Pancreas (tissue), 10 donors: ENCODE data around the gene ALS2. TPM values are rescaled to one million over a fixed set of nuclear protein-coding genes. Genes with fewer than 3 reads are reported as not detected.

Experiments used
- ATAC-seq, 4 donors: fragments of 200-7000 bp; cut with Tn5 transposase; one replicate each; pipeline versions ENCODE4 v1.8.0 to v1.9.1; 2020; ENCODE audit warnings: mild to moderate bottlenecking in 4 of 4, moderate library complexity in 4 of 4
- DNase-seq, 6 donors: peaks; one replicate each; pipeline ENCODE4 v3.0.0-alpha.2; 2020
- FAIRE-seq: peaks from 2 replicates; lab custom pipeline; 2012; peaks lifted over from hg19 to GRCh38; lab: Jason Lieb, UNC
- H3K27ac ChIP-seq, 4 donors: fragments of 200-600 bp; sonication (generic); 1 replicate in 3 of 4; 2 replicates in 1 of 4; pipeline versions ENCODE4 v1.5.0 to v1.8.0; 2020
- H3K27me3 ChIP-seq, 4 donors: fragments of 200-600 bp; one replicate each; pipeline ENCODE4 v1.8.0; 2021
- H3K36me3 ChIP-seq, 3 donors: fragments of 200-600 bp; sonication (generic) in 1 of 3; one replicate each; pipeline versions ENCODE4 v1.5.0 to v1.8.0; 2020 to 2021
- H3K4me1 ChIP-seq, 3 donors: fragments of 200-600 bp; one replicate each; pipeline ENCODE4 v1.8.0; 2021
- H3K4me3 ChIP-seq, 4 donors: fragments of 200-600 bp; sonication (generic) in 2 of 4; one replicate each; pipeline versions ENCODE4 v1.5.0 to v1.8.0; 2020 to 2021
- H3K9me3 ChIP-seq, 4 donors: fragments of 200-600 bp; one replicate each; pipeline ENCODE4 v1.8.0; 2021
- CTCF ChIP-seq, 4 donors: fragments of 200-600 bp; sonication (generic) in 3 of 4; IDR thresholded peaks; one replicate each; pipeline versions ENCODE4 v1.5.0 to v1.8.0; 2021; ENCODE audit warnings: antibody characterized with exemption in 4 of 4
- WGBS, 2 donors: extraction: QIAGEN DNeasy Blood & Tissue Kit; methylation state at CpG; one replicate each; pipeline ENCODE4 v1.1.7; 2013; 5-methylcytosine and 5-hydroxymethylcytosine counted together
- intact Hi-C, 3 donors: fragments of 100-400 bp; cut with DNase I; formaldehyde crosslinking; loops; one replicate each; pipeline versions ENCODE4 v1.11.1 to v1.14.2; 2022
- polyA plus RNA-seq, 2 donors: library from polyadenylated mRNA; stranded (reverse); fragments of 200-250 nt; gene quantifications; one replicate each; pipeline ENCODE4 v1.2.3, GENCODE V29; 2013
- total RNA-seq, 6 donors: library from RNA; stranded (reverse); fragmentation: NEBNext Ultra II Directional in 4 of 6; extraction: Animal tissue kit (Norgen Biotek cat#: 25700) in 4 of 6; gene quantifications; one replicate each; pipeline versions ENCODE4 v1.2.1 to v1.2.4, GENCODE V29; 2021 to 2023
- donor health status: healthy with polysubstance abuse.
- donor health status: DM: no; HTN: no; CAD: no; lungs with moderate emphysema.
- donor health status: DM: no; HTN: no; CAD: no.
- donor health status: control.
- donor health status: control.
- donor health status: Bipolar disorder and iron deficiency.
- donor health status: DM: yes; HTN: yes; CAD: no.
- donor health status: DM: no; HTN: no; CAD: no.
- donor health status: DM: no; HTN: no; CAD: no.
- donor health status: DM: yes; HTN: yes; CAD: no.

The ALS2 gene
- total and polyA plus RNA-seq, 8 donors, result 4.8 to 12.9 (median 6.9) TPM

- Histone ChIP-seq H3K4me3 (no peak overlapping the region), H3K4me1 (no peaks in the 10 kb centered on the region), H3K9me3 (no peaks in the 10 kb centered on the region), H3K27me3 (no peaks in the 10 kb centered on the region), H3K36me3 (peaks cover 0 to 5% (median 0%) of the 10 kb centered on the region in 3 donors), H3K27ac (no peak overlapping the region)
- DNase-seq (no peak), FAIRE-seq (no peak), ATAC-seq (no peak)
- TF ChIP-seq CTCF (IDR thresholded peaks at IDR 0.05), result no peak
- 51 to 52% methylated on average over 6 of the region's 6 CpGs for WGBS, 2 donors
- intact Hi-C loops, result no loop called here
Measured at GRCh38 chr2:201696151-201696659, 84.5 kb downstream of the ALS2 start.

GRCh38 chr2:201685156-201685555 is 95.6 kb downstream of the ALS2 start:
- Histone ChIP-seq H3K27me3 (no peaks in the 10 kb centered on the region), H3K4me1 (no peaks in the 10 kb centered on the region), H3K36me3 (no peaks in the 10 kb centered on the region), H3K9me3 (no peaks in the 10 kb centered on the region), H3K4me3 (no peak overlapping the region), H3K27ac (no peak overlapping the region)
- intact Hi-C loops, result no loop called here
- TF ChIP-seq CTCF (IDR thresholded peaks at IDR 0.05), result no peak
- ATAC-seq (no peak), DNase-seq (no peak), FAIRE-seq (no peak)
- 84 to 91% methylated on average over 3 of the region's 3 CpGs for WGBS, 2 donors

- H3K4me1 ChIP-seq, result no peaks in the 10 kb centered on the region
- peak in 2 of 6 donors; percentile 14 to 55 for DNase-seq
- H3K27me3 ChIP-seq, result no peaks in the 10 kb centered on the region
- no peak for FAIRE-seq
- no peak overlapping the region for H3K4me3 ChIP-seq
- no peaks in the 10 kb centered on the region for H3K36me3 ChIP-seq
- intact Hi-C loops, result no loop called here
- TF ChIP-seq CTCF (IDR thresholded peaks at IDR 0.05), result no peak
- WGBS, 2 donors, result 38 to 47% methylated on average over 9 of the region's 9 CpGs
- H3K9me3 ChIP-seq, result no peaks in the 10 kb centered on the region
- H3K27ac ChIP-seq, result no peak overlapping the region
- ATAC-seq, result no peak
Measured at GRCh38 chr2:201680743-201681142, 100.0 kb downstream of the ALS2 start.

GRCh38 chr2:201678401-201678800 is 102.3 kb downstream of the ALS2 start:
- DNase-seq (no peak), ATAC-seq (no peak), FAIRE-seq (no peak)
- Histone ChIP-seq H3K27me3 (no peaks in the 10 kb centered on the region), H3K27ac (no peak overlapping the region), H3K9me3 (no peaks in the 10 kb centered on the region), H3K4me3 (no peak overlapping the region), H3K4me1 (no peaks in the 10 kb centered on the region), H3K36me3 (no peaks in the 10 kb centered on the region)
- no peak for TF ChIP-seq CTCF (IDR thresholded peaks at IDR 0.05)
- 65 to 69% methylated on average over 6 of the region's 6 CpGs for whole genome bisulfite sequencing, 2 donors
- intact Hi-C loops, result no loop called here

- no peak overlapping the region for H3K4me3 ChIP-seq
- H3K4me1 ChIP-seq, result no peaks in the 10 kb centered on the region
- no peaks in the 10 kb centered on the region for H3K36me3 ChIP-seq
- intact Hi-C loops, result no loop called here
- H3K9me3 ChIP-seq, result no peaks in the 10 kb centered on the region
- ATAC-seq (no peak), FAIRE-seq (no peak), DNase-seq (no peak)
- H3K27ac ChIP-seq, result no peak overlapping the region
- no peak for TF ChIP-seq CTCF (IDR thresholded peaks at IDR 0.05)
- H3K27me3 ChIP-seq, result no peaks in the 10 kb centered on the region
- WGBS, 2 donors, result 50 to 65% methylated on average over 4 of the region's 4 CpGs
Measured at GRCh38 chr2:201675454-201675853, 105.3 kb downstream of the ALS2 start.
